ENCODE results near the gene CLOCK.

Gene CLOCK

DNA sequence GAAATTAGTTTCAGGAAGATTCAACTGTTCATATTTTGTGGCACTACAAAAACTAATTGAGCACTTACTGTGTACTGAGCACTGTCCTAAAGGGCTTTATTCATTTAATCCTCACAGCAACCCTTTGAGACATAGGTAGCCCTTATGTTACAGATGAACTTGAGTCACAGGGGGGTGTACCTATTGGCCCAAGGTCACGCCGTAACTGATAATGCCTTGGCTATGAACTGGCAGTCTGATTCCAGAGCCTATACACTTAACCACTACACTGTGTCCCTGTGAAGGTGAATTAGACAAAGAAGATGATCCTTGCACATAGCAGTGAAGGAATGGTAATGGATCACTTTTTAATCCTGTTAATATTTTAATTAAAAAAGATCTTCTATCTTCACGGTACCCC is 138.9 kb downstream of the CLOCK start:
- no peak for DNase-seq

DNA sequence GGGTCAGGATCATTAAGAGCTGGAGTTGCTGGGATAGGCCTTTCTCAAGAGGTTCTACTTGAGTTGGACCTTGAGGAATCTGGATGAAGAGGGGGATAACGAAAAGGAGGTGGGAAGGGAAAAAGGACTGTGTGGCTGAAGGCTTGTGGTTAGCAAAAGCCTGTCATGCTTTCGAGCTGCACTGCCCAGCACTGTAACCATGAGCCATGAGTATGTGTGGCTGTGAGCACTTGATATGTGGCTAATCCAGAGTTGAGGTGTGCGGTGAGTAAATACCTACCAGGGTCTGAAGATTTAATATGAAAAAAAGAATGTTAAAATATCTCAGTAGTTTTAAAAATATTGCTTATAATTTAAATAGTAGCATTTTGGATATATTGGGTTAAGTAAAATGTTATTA is 139.6 kb downstream of the CLOCK start:
- no peak for DNase-seq

DNA sequence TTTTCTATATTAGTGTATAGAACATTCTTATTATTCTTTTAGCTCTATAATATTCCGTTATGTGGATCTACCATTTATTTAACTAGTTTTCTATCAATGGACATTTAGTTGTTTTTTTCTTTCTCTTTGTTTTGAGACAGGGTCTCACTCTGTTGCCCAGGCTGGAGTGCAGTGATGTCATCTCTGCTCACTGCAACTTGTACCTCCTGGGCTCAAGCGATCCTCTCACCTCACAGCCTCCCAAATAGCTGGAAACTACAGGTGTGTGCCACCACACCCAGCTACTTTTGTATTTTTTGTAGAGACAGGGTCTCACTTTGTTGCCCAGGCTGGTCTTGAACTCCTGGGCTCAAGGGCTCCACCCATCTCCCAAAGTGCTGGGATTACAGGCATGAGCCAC is 140.2 kb downstream of the CLOCK start:
- DNase-seq, result no peak

DNA sequence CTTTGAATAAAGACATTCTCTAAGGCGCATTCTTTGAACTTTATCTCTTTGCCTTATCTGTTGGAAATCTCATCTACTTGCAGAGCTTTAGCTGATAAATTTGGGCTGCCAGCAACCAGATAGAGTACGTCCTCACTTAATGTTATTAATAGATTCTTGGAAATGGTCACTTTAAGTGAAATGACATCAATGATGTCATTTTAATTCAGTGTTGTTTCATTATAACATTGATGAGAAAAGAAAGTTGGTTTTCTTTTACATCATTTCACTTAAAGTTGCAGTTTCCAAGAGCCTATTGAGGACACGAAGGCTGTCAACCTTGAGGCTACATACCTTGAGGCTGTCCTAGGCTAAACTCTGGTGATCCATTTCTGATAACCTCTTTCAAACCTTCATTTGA is 141.6 kb downstream of the CLOCK start:
- no peak for DNase-seq

DNA sequence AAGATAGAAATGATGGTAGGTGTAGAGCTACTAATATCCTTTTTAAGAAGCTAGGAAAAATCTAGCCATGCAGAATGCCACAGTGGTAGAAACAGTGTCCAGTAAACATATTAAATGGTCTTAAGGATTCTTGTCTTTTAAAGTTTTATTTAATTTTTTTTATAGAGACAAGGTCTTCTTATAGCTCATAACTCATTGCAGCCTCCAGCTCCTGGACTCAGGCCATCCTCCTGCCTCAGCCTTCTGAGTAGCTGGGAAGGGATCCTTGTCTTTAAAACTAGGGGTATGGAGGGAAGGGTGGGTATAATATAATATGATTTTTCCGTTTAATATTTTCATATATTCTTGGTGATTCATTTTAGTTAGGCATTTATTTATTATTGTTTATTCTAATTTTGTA is 147.1 kb downstream of the CLOCK start:
- no peak for DNase-seq

DNA sequence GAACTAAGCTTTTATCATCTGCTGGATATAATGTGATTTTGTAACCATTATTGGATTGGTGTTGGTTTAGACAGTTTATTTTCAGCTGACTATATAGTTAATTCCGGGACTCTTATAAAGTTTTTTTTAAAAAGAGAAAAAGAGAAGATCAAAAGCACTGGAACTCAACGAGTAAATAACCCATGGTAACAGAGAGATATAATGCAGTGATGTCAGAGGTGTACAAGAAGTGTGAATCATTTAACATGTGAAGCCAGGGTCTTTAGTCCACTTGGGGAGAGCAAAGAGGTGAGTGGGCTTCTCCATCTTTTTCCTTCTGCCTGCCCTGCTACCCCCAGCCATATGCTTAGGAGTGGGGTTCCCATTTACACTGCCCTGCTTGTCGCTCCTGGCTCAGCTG is 147.7 kb downstream of the CLOCK start:
- DNase-seq, result no peak

DNA sequence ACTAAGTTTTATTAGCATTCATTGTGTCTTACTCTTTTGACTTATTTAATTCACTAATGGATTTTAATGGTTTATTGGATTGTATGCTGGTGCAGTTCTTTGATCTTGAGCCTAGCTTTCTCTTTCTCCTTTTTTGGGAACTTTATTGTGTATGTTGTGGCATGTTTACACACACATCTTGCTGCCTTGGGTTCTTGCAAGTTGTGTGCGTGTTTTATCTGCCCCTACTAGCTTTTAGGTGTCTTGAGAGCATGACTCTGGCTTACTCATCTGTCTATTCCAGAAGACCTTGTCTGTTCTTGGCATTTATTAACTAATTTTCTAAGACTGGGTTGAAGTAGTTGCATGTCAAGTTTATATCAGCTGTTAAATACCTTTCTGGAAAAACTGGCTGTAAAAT is 148.2 kb downstream of the CLOCK start:
- no peak for DNase-seq

DNA sequence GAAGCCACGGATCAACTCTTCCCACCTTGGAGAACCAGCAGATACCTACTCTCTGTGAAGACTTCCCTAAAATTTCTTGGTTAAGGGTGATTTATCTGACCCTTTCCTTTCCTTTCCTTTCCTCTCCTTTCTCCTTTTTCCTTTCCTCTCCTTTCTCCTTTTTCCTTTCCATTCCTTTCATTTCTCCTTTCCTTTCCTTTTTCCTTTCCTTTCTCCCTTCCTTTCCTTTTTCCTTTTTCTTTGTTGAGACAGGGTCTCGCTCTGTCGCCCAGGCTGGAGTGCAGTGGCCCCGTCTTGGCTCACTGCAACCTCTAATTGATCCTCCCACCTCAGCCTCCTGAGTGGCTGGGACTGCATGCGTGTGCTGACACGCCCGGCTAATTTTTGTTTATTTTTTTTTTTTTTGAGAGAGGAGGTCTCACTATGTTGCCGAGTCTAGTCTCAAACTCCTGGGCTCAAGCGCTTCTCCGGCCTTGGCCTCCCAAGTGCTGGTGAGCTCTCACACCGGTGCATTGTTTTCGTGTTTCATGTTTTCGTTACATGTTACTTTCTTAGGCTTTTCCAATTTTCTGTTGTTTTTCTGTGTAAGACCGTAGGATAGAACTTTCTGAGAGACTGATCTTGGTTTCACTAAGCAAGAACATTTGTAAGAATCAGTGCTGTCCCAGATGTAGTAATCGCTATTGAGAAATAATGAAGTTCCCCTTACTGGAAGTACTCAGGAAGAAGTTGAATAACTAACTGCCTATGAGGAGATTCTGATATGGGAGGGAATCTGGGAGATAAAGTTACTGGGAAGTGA is 149.0 kb downstream of the CLOCK start:
- peak; percentile 1 for DNase-seq

DNA sequence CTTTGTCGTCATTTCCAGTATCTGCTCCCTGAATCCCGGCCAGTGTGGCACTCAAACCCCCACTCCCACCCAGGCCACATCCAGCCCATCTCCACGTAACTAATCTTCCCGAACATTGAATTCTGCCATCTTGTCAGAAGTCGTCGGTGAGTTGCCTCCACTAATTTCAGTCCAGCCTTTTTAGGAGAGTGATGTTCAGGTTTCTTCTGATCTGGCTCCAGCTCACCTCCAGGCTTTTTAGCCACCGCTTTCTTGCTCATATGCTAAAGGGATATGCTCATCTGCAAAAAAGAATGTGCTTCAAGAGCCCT is 149.6 kb downstream of the CLOCK start:
- DNase-seq, result no peak

DNA sequence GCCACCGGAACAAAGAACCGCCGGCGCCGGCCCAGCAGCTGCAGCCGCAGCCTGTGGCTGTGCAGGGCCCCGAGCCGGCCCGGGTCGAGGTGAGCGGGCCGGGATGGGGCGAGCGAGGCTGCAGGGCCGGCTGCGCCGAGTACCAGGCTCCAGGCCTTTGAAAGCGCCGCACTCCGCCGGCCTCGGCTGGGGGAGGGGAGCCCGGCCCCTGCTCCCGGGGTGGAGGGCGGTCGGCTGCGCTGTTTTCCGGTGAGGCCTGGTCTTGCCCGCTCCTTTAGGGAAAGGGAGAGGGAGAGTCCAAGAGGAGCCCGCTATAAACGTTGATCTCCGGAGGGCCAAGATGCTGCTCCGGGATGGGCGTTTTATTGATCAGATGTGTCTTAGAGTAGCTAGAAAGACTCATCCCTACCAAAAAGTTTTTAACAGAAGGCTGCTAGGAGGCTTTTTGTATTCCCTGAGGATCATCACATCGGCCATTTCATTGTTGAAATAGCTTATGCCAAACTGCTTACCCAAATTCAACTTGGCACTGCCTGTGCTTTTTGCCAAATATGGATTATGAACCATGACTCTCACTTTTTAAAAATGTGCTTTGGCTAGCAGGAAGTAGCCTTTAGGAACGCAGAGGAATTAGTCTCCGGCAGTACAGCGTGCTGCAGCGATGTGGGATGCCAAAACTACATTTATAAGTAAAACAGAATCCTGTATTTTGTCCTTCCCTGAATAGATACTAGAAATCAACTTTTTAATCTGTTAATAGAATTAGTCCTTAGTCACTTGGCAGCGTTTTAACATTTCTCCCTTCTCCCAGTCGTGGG is 150.2 kb downstream of the CLOCK start:
- peak; percentile 76 for DNase-seq

DNA sequence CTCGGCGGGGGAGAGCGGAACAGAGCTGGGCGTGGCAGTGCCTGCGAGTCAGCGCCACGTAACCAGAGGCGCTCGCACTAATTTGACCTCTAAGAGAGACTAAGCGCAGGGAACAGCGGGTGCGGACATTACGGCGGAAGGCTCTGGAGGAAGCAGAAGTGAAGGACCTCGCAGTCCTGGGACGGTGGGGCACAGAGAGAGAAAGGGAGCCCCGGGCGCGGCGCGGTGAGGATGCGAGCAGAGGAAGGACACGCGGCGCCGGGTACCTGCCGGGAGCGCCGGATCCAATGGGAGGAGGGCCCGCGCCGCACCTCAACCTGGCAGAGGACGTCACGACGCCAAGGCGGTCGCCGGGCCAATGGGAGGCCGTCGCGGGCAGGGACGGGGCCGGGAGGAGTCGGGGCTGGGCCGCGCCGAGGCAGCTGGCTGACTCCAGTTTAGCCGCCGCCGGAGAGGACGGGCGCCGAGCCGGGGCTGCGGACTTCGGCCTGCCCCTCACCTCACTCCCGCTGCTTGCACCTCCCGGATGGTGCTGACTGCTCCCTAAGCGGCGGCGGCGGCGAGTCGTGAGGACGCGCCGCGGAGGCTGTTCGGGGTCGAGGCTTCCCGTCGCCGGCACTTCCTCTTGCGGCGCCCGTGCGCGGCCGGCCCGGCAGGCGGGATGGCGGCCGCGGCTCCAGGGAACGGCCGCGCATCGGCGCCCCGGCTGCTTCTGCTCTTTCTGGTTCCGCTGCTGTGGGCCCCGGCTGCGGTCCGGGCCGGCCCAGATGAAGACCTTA is 151.0 kb downstream of the CLOCK start, which contains the start of gene TMEM165:
TSS of gene TMEM165 (plus strand) at position 429 of the 779 bp plus-strand sequence. CDS start at position 662, 233 bp downstream.
- DNase-seq, result peak; percentile 94

DNA sequence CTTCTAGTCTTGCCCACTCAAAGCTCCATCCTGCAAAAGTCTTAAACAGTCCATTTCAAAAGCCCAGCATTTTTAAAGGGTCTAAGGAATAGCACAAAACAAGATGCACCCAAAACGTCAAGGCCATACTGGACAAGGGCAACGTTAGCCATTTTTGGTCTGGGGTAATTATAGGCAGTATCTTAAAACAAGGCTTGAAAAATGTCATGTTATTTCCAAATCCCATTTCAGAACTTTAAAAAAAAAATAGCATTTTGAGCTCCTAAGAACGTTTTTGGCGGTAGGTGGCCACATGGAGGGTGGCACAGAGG is 151.5 kb downstream of the CLOCK start:
- DNase-seq, result no peak

DNA sequence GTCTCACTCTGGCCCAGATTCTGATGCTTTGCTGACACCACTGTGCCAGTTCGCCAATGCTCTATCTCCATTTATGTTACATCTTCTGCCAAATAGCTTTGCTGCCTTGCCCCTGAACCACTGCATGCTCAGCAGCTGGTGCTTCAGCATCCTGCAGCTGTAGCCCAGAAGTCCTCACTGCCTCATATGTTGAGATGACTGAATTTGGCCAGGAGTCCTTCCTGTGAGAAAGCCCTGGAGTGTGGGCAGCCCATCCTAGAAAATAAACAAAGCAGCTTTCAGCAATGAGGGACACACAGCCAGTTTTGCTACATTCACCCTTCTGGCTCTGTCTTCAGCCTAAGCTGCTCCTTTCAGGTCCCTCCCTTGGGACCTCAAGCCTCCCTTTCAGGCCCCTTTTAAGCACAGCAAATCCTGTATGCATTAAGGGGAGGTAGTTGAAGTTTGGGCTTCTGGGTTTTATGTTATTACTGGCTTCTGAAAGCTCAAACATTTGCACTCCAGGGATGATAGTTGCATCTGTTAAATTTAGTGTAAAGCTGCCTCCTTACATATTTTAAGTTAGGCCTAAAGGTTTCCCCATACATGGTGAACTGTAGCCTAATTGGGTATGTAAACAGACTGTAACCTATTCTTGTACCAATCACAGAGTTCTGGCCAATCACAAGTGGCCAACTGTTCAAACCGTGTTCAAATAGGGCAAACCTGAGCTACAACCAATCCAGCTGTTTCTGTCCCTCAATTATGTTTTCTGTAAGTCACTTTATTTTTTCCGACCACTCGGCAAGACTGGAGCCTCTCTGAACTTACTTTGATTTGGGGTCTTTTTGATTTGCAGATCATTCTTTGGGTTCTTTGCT is 153.0 kb downstream of the CLOCK start:
- DNase-seq, result no peak

DNA sequence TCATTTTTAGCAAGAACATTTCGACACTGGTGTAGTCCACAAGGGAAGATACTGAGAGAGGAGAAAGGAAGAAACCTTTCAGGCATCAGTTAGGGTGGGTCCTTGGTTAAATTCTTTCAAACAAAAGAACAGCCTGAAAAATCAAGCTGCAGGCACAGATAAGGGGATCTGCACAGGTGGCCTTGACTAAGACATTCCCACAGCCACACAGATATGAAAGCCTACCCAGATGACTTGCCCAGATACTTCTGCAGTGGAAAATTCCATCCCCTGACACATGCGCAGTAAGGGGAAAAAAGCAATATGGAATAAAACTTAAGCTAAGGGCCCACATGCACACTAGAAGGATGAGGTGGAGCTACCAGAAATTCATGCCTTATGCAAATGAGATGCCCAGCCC is 159.9 kb downstream of the CLOCK start:
- no peak for DNase-seq

DNA sequence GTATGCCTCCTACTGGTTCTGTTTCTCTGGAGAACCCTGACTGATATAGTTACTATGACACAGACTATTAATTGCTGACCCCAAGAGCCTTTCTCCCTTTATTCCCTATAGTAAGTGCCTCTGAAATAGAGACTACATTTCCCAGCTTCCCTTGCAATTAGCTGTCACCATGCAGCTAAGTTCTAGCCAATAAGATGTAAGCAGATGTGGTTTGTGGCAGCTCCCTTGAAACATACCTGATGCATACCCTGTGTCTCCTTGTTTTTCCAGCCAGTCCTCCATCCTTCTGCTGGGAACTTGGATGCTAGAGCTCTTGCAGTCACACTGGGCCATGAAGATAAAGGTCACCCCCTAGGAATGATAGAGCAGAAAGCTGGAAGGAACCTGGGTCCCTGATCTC is 160.6 kb downstream of the CLOCK start:
- DNase-seq, result no peak

DNA sequence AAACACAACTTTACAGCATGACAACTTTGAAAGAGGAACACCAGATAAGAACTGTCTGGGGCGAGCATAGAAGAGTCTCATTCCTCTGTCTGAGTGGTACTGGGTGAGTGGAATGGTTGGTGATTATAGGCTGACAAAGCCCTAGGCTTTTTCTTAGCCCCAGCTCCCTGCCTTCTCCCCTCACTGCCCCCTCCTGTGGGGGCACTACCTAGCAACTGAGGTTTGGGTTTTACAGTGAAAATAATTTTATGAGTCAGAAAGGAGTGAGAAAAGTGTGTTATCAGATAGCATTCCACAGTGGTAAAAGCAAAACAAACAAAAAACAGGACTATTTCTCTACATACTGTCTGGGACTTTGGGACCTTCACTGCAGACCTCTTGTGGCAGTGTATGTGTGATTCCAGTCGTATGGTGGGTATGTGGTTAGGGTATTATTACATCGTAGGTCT is 161.5 kb downstream of the CLOCK start:
- DNase-seq, result no peak

DNA sequence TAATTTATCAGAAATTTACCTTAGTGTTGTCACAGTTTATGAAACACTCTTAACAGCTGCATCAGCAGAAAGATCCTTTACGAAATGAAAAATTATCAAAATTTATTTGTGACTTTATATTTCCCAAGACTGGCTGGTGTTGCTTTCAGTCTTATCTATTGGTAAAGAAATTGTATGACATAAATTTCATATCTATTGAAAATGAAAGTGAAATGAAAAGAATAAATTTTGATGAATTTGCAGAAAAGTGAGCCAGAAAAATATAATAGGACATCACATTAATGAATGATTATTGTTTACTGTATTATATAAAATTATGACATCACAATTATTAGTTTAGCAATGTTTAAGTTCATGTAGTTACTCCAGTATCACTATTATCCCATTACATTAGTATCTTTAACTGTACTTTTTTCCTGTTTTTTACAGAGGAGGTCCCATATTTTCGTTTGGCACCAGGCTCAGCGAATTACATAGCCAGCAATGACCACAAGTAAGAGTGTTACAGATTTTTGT is 164.2 kb downstream of the CLOCK start:
- DNase-seq, result no peak

DNA sequence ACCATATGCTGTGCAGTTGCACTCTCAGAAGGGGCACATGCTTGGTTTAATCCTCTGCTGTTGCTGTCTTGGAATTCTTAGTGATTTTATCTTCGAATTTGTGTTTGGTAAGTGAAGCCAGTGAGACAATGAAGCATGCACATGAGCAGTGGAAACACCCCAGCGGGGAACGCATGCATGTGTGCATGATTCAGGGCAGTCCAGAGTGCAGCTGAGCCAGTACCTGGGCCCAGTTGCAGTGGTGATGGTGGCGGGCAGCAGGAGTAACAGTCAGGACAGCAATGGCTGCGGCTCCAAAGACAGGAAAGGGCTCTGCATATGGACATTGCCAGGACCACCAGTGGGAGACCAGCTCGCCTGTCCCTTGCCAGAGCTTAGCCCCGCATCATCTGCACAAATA is 165.2 kb downstream of the CLOCK start:
- no peak for DNase-seq

DNA sequence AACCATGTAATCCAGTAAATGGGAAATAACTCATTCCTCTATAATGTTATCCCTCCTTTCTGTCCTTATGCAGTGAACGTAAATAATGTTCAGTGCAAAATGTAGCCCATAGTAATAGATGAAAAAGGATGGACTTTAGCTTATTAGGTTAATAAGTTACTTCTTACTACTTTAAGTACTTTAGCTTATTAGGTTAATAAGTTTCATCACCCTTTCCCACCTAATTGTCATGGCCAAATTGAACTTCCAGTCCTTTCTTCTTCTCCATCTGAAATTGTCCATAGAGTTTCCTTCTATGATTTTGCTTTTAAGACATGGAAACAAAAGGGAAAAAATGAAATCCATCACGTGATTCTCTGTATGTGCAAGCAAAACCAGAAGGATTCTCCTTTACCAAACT is 166.1 kb downstream of the CLOCK start:
- DNase-seq, result no peak

DNA sequence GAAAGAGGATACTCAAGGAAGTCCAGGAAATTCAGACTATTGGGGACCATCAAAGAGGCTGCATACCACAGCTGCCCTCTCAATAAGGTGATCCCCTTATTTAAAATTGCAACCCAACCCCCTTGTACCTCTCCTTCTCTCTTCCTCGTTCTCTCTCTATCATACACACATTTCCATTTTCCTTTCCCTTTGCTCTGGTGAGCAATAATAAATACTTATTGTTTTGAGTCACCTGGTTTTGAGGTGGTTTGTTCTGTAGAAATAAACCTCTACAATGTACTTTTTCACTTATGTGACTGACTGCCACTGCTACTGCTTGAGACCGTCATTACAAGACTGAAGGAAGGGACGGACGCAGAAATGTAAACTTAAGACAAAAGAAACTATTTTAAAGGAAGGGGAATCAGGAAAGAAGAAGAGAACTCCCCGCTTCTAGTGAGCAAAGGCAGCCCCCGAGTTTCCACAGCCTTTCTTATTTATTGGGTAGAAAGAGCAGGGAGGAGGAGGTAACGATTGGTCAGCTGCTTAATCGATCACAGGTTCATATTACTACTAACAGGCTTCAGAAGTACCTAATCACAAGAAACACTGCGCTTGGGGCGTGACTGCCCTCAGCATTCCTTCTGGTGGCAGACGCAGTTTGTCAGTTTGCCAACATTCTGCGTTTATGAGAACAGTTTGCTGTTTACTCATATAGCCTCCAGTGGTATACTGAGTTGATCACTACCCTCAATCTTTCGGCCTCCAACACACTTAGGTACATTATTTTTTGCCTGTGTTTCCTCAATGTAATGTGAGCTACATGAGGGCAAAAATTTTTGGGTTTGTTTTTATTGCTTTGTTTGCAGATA is 167.9 kb downstream of the CLOCK start:
- no peak for DNase-seq

All from NCI-H146 (cell line).